ENCODE results near the gene KYAT1.

Gene KYAT1

GRCh38 chr9:128908372-128908771 is 26.6 kb upstream of the KYAT1 start:
- no peak for DNase-seq (ENCODE audit: low read depth)

- DNase-seq (ENCODE audit: low read depth) = no peak
These were observed 25.0 kb upstream of the KYAT1 start for GRCh38 chr9:128906741-128907140.

- DNase-seq (ENCODE audit: low read depth) = no peak
These were observed 24.2 kb upstream of the KYAT1 start for GRCh38 chr9:128905964-128906363.

GRCh38 chr9:128903871-128904620 is 22.3 kb upstream of the KYAT1 start:
- no peak for DNase-seq (ENCODE audit: low read depth)

GRCh38 chr9:128903079-128903461 is 21.3 kb upstream of the KYAT1 start:
- no peak for DNase-seq (ENCODE audit: low read depth)

GRCh38 chr9:128902351-128903078 is 20.8 kb upstream of the KYAT1 start:
- peak; percentile 81 for DNase-seq (ENCODE audit: low read depth)

GRCh38 chr9:128901822-128902221 is 20.1 kb upstream of the KYAT1 start:
- no peak for DNase-seq (ENCODE audit: low read depth)

GRCh38 chr9:128901379-128901778 is 19.6 kb upstream of the KYAT1 start:
- DNase-seq (ENCODE audit: low read depth) = no peak

GRCh38 chr9:128899566-128900322 is 18.0 kb upstream of the KYAT1 start:
- no peak for DNase-seq (ENCODE audit: low read depth)

- no peak for DNase-seq (ENCODE audit: low read depth)
These were observed 17.3 kb upstream of the KYAT1 start for GRCh38 chr9:128898845-128899565.

- no peak for DNase-seq (ENCODE audit: low read depth)
These were observed 16.6 kb upstream of the KYAT1 start for GRCh38 chr9:128898382-128898781.

GRCh38 chr9:128895556-128895955 is 13.8 kb upstream of the KYAT1 start:
- DNase-seq (ENCODE audit: low read depth) = no peak

GRCh38 chr9:128894764-128895163 is 13.0 kb upstream of the KYAT1 start:
- no peak for DNase-seq (ENCODE audit: low read depth)

- no peak for DNase-seq (ENCODE audit: low read depth)
These were observed 11.6 kb upstream of the KYAT1 start for GRCh38 chr9:128893354-128893753.

- DNase-seq (ENCODE audit: low read depth) = no peak
These were observed 10.6 kb upstream of the KYAT1 start for GRCh38 chr9:128892221-128892921.

GRCh38 chr9:128891321-128892220 is 9.8 kb upstream of the KYAT1 start:
- no peak for DNase-seq (ENCODE audit: low read depth)

GRCh38 chr9:128887914-128888350 is 6.2 kb upstream of the KYAT1 start:
- no peak for DNase-seq (ENCODE audit: low read depth)

- no peak for DNase-seq (ENCODE audit: low read depth)
These were observed 5.3 kb upstream of the KYAT1 start for GRCh38 chr9:128887049-128887448.

- no peak for DNase-seq (ENCODE audit: low read depth)
These were observed 4.6 kb upstream of the KYAT1 start for GRCh38 chr9:128886211-128886891.

- DNase-seq (ENCODE audit: low read depth) = no peak
These were observed 4.0 kb upstream of the KYAT1 start for GRCh38 chr9:128885798-128886197.

Measured in activated T-helper 1 cell treated with Interleukin-2 at 50 U/mL for 16 hours (primary cell).